HG03457 (cell line): Measurements from ENCODE around the gene EEF2.

ENCODE experiments used
- ATAC-seq: cut with Tn5 transposase; IDR thresholded peaks from one replicate; pipeline ENCODE4 v1.9.1; 2021; ENCODE audit warnings: moderate number of reproducible peaks; ENCODE audit not compliant: unreplicated experiment

Gene EEF2

GRCh38 chr19:3986260-3987041 lies 1.2 kb upstream of the EEF2 start:
- ATAC-seq, result no peak

- no peak for ATAC-seq
Measured at GRCh38 chr19:3985643-3986259, 488 bp upstream of the EEF2 start.

- ATAC-seq, result no peak
Measured at GRCh38 chr19:3984584-3984907, 717 bp downstream of the EEF2 start.

GRCh38 chr19:3983936-3984583 lies 1.2 kb downstream of the EEF2 start:
- ATAC-seq, result no peak

- ATAC-seq, result no peak
Measured at GRCh38 chr19:3983542-3983914, 1.7 kb downstream of the EEF2 start.

- no peak for ATAC-seq
Measured at GRCh38 chr19:3982701-3983541, 2.3 kb downstream of the EEF2 start.

GRCh38 chr19:3981736-3982681 lies 3.3 kb downstream of the EEF2 start:
- no peak for ATAC-seq

- ATAC-seq, result no peak
Measured at GRCh38 chr19:3981373-3981735, 3.9 kb downstream of the EEF2 start.

- no peak for ATAC-seq
Measured at GRCh38 chr19:3980353-3981251, 4.7 kb downstream of the EEF2 start.

GRCh38 chr19:3979674-3980352 lies 5.5 kb downstream of the EEF2 start:
- ATAC-seq, result no peak

GRCh38 chr19:3979289-3979673 lies 6.0 kb downstream of the EEF2 start:
- no peak for ATAC-seq

GRCh38 chr19:3978145-3978544 lies 7.1 kb downstream of the EEF2 start:
- no peak for ATAC-seq

GRCh38 chr19:3977242-3978143 lies 7.8 kb downstream of the EEF2 start:
- ATAC-seq, result no peak

- no peak for ATAC-seq
Measured at GRCh38 chr19:3976495-3977241, 8.6 kb downstream of the EEF2 start.

GRCh38 chr19:3975637-3976087 lies 9.6 kb downstream of the EEF2 start:
- ATAC-seq, result no peak

GRCh38 chr19:3975144-3975543 lies 10.1 kb downstream of the EEF2 start:
- no peak for ATAC-seq
